SU-DHL-6 (cell line): ENCODE results near the gene MAPK8IP1.

ENCODE experiments used
- H2AFZ ChIP-seq: fragments of 200-600 bp; sonication (generic); 2 replicates; pipeline ENCODE4 v1.6.1; 2014; ENCODE audit warnings: low read depth, mild to moderate bottlenecking, moderate library complexity, mixed read lengths, antibody characterized with exemption, low read length; ENCODE audit not compliant: severe bottlenecking
- H3F3A ChIP-seq: fragments of 200-600 bp; shearing (Covaris generic); 2 replicates; pipeline ENCODE4 v1.6.0; 2016; ENCODE audit warnings: antibody characterized with exemption, mild to moderate bottlenecking; ENCODE audit not compliant: insufficient read depth
- H3K27ac ChIP-seq: fragments of 200-600 bp; sonication (generic); 2 replicates; pipeline ENCODE4 v1.5.1; 2016; ENCODE audit warnings: low read depth, mild to moderate bottlenecking, low read length, moderate library complexity, mixed read lengths
- H3K27me3 ChIP-seq: fragments of 200-600 bp; sonication (generic), shearing (Covaris generic); 2 replicates; pipeline ENCODE4 v1.6.0; 2014; ENCODE audit warnings: mild to moderate bottlenecking, low read length
- H3K36me3 ChIP-seq: fragments of 200-600 bp; sonication (generic); 2 replicates; pipeline ENCODE4 v1.6.1; 2014; ENCODE audit warnings: mild to moderate bottlenecking, low read length, mixed read lengths
- H3K4me2 ChIP-seq: fragments of 300-600, 200-600 bp; shearing (Covaris generic), sonication (generic); 2 replicates; pipeline ENCODE4 v1.6.0; 2014; ENCODE audit warnings: low read length, low read depth, mild to moderate bottlenecking; ENCODE audit not compliant: poor library complexity, severe bottlenecking
- H3K4me3 ChIP-seq: fragments of 200-600 bp; sonication (generic); 2 replicates; pipeline ENCODE4 v1.5.1; 2014; ENCODE audit warnings: antibody characterized with exemption, low read length, mild to moderate bottlenecking, mixed read lengths; ENCODE audit not compliant: insufficient read depth, poor library complexity, severe bottlenecking
- H3K79me2 ChIP-seq: fragments of 200-600 bp; sonication (generic); 2 replicates; pipeline ENCODE4 v1.6.1; 2014; ENCODE audit warnings: mild to moderate bottlenecking, low read length, moderate library complexity; ENCODE audit not compliant: insufficient read depth
- H3K9ac ChIP-seq: fragments of 200-600 bp; sonication (generic); 2 replicates; pipeline ENCODE4 v1.7.0; 2014; ENCODE audit warnings: mild to moderate bottlenecking, low read length
- H3K9me2 ChIP-seq: fragments of 200-600 bp; sonication (generic); replicated peaks from 2 replicates; pipeline ENCODE4 v1.6.1; 2014; ENCODE audit warnings: low read length; ENCODE audit not compliant: insufficient read depth
- H3K9me3 ChIP-seq: fragments of 200-600 bp; sonication (generic); 2 replicates; pipeline ENCODE4 v1.6.1; 2014; ENCODE audit warnings: low read length, mixed read lengths; ENCODE audit not compliant: insufficient read depth
- H4K20me1 ChIP-seq: fragments of 200-600 bp; sonication (generic); 2 replicates; pipeline ENCODE4 v1.6.1; 2014; ENCODE audit warnings: low read depth, mild to moderate bottlenecking, antibody characterized with exemption, low read length, moderate library complexity, mixed read lengths
- EZH2phosphoT487 ChIP-seq: fragments of 200-600 bp; sonication (generic), shearing (Covaris generic); conservative IDR thresholded peaks from 2 replicates; pipeline ENCODE4 v1.6.1; 2018; ENCODE audit warnings: mild to moderate bottlenecking, antibody characterized with exemption, low read length, moderate library complexity, mixed read lengths
- TF ChIP-seq, protein P1 (sequence below): fragments of 200-600 bp; sonication (generic); IDR thresholded peaks from one replicate; pipeline ENCODE4 v1.5.1; 2017; ENCODE audit warnings: antibody characterized with exemption, mild to moderate bottlenecking, low read length, moderate library complexity; ENCODE audit not compliant: insufficient read depth, poor library complexity, severe bottlenecking

Gene MAPK8IP1

DNA sequence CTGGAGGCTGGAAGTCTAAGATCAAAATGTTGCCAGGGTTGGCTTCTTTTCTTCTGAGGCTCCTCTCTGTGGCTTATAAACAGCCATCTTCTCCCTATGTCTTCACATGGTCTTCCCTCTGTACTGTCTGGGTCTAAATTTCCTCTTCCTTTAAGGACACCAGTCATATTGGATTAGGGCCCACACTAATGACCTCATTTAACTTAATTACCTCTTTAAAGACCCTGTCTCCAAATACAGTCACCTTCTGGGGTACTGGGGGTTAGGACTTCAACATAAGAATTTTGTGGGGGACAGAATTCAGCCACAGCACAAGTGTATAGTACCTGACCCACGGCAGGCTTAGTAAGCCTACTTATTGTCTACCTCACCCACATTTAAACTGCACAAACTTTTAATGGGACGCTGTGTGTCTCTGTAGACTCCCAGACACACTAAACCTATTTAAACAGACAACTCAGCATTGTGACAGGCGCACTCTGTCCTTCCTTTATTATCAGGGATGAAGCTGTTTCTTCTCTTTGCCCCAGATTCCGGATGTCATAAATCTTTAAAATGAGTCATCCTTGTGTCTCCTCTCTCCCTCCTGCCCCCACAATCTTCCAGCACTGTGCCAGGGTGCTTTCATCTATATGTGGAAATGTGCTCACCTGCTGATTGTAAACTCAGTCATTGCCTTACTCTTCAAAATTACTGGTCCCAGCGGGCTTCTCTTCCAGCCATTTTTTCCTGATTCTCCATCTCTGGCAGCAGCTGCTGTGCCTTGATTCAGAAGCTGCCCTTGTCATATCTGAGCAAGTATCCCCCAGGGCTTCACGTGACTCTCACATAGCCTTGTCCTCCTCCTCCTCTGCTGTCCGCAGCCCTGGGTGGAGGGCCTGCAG is 5.4 kb upstream of the MAPK8IP1 start:
- TF ChIP-seq, protein P1, sequence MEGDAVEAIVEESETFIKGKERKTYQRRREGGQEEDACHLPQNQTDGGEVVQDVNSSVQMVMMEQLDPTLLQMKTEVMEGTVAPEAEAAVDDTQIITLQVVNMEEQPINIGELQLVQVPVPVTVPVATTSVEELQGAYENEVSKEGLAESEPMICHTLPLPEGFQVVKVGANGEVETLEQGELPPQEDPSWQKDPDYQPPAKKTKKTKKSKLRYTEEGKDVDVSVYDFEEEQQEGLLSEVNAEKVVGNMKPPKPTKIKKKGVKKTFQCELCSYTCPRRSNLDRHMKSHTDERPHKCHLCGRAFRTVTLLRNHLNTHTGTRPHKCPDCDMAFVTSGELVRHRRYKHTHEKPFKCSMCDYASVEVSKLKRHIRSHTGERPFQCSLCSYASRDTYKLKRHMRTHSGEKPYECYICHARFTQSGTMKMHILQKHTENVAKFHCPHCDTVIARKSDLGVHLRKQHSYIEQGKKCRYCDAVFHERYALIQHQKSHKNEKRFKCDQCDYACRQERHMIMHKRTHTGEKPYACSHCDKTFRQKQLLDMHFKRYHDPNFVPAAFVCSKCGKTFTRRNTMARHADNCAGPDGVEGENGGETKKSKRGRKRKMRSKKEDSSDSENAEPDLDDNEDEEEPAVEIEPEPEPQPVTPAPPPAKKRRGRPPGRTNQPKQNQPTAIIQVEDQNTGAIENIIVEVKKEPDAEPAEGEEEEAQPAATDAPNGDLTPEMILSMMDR, result no peak
- TF ChIP-seq EZH2phosphoT487, result no peak
- Histone ChIP-seq H3K9me2 (no peaks in the 10 kb centered on the region), H4K20me1 (no peaks in the 10 kb centered on the region), H3K9ac (no peak overlapping the region), H3K9me3 (no peaks in the 10 kb centered on the region), H2AFZ (no peak overlapping the region), H3K4me3 (no peak overlapping the region), H3K27ac (no peak overlapping the region), H3K27me3 (no peaks in the 10 kb centered on the region), H3F3A (no peaks in the 10 kb centered on the region), H3K79me2 (no peaks in the 10 kb centered on the region), H3K4me2 (no peak overlapping the region), H3K36me3 (no peaks in the 10 kb centered on the region)

DNA sequence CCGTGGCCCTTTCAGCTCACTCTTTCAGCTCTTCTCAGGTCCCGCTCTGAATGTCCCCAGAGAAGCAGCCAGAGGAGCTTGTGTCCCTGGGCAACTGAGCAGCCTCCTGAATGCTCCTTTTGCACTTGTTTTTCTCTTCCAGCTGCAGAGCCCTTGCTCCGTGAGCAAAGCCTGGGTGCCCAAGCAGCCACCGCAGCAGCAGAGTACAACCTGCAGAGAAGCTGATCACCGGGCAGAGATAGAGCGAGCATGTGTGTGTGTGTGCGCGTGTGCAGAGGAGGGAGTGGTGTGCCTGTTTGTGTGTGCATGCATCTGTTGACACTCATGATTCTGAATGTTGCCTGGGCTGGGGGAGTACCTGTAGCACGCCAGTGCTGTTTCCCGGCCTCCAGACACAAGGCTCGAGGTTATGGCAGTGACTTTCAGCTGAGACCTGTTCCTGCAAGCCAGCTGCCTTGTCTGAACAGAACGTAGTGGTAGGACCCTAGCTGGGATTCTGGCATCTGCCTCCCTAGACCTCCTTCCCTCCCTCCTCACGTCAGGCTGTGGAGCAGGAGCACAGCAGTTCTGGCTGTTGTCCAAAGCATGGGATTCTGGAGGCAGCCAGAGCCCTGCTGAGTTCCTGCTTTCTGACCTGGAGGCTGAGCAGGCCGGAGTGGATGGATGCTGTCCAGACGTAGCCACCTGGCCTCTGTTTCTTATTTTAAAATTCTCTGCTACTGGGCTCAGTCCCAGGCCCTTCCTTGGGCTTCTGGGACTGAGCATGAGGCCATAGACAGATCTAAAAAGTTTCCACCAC is 4.5 kb upstream of the MAPK8IP1 start:
- Histone ChIP-seq H3K27me3 (no peaks in the 10 kb centered on the region), H4K20me1 (no peaks in the 10 kb centered on the region), H2AFZ (no peak overlapping the region), H3K27ac (no peak overlapping the region), H3K4me2 (no peak overlapping the region), H3K9me2 (no peaks in the 10 kb centered on the region), H3K79me2 (no peaks in the 10 kb centered on the region), H3K4me3 (no peak overlapping the region), H3K9me3 (no peaks in the 10 kb centered on the region), H3K9ac (no peak overlapping the region), H3F3A (no peaks in the 10 kb centered on the region), H3K36me3 (no peaks in the 10 kb centered on the region)
- no peak for TF ChIP-seq EZH2phosphoT487
- TF ChIP-seq, protein P1, result no peak

DNA sequence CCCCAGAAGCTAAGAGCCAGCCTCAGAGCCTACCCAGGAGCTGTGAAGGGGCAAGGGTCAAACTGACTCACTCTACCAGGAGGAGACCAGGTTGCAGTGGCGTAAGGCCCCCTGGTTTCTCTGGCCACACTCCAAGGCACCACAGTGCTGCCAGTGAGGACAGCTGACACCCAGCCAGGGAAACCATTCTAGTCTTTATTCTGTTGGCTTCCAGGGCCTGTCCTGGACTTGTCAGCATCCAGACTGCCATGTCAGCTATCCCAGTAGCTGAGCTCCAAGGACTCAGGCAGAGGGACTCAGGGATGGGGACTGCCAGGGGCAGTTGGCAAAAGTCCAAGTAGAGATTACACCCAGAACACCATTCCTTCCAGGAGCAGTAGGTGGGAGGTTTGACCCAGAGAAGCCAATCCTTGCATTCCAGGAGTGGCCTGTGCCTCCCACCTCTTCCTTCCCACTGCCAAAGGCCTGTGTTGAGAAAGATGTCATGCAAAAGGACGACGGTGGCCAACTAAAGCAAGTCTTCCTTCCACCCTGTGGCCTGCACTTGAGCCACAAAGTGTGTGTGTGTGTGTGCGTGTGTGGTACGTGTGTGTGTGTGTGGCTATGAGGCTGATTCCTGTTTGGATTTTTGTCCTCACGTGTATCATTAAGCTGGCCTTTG is 3.6 kb upstream of the MAPK8IP1 start:
- H3K4me2 ChIP-seq, result no peak overlapping the region
- no peak overlapping the region for H2AFZ ChIP-seq
- no peaks in the 10 kb centered on the region for H3F3A ChIP-seq
- no peak overlapping the region for H3K4me3 ChIP-seq
- H3K9ac ChIP-seq, result no peak overlapping the region
- H3K27me3 ChIP-seq, result no peaks in the 10 kb centered on the region
- TF ChIP-seq, protein P1, result no peak
- no peak for TF ChIP-seq EZH2phosphoT487
- H3K9me3 ChIP-seq, result no peaks in the 10 kb centered on the region
- H3K9me2 ChIP-seq, result no peaks in the 10 kb centered on the region
- H4K20me1 ChIP-seq, result no peaks in the 10 kb centered on the region
- H3K27ac ChIP-seq, result no peak overlapping the region
- H3K36me3 ChIP-seq, result no peaks in the 10 kb centered on the region
- H3K79me2 ChIP-seq, result no peaks in the 10 kb centered on the region
